Mucosa of stomach (tissue), 1 donor: Measurements from ENCODE around the gene NR5A1.

Experiments
- H3K27me3 ChIP-seq: one replicate; pipeline ENCODE4 v1.7.0; 2013; ENCODE audit warnings: mild to moderate bottlenecking, low read length; ENCODE audit not compliant: control insufficient read depth, insufficient read depth
- H3K36me3 ChIP-seq: one replicate; pipeline ENCODE4 v1.7.0; 2013; ENCODE audit warnings: low read length; ENCODE audit not compliant: control insufficient read depth, insufficient read depth
- H3K4me1 ChIP-seq: one replicate; pipeline ENCODE4 v1.7.0; 2013; ENCODE audit warnings: mild to moderate bottlenecking, low read length; ENCODE audit not compliant: control insufficient read depth, insufficient read depth
- H3K4me3 ChIP-seq: one replicate; pipeline ENCODE4 v1.7.0; 2013; ENCODE audit warnings: low read length
- H3K9ac ChIP-seq: one replicate; pipeline ENCODE4 v1.7.0; 2013; ENCODE audit warnings: mild to moderate bottlenecking, low read length, moderate library complexity
- H3K9me3 ChIP-seq: one replicate; pipeline ENCODE4 v1.7.0; 2013; ENCODE audit warnings: mild to moderate bottlenecking, low read length, moderate library complexity; ENCODE audit not compliant: control insufficient read depth
- donor health status: Pancreatic carcinoma.

NR5A1 gene

GRCh38 chr9:124512806-124513204, 5.6 kb upstream of the NR5A1 start:
- no peaks in the 10 kb centered on the region for H3K36me3 ChIP-seq
- peaks cover 11% of the 10 kb centered on the region for H3K27me3 ChIP-seq
- no peak overlapping the region for H3K9ac ChIP-seq
- no peaks in the 10 kb centered on the region for H3K9me3 ChIP-seq
- no peak overlapping the region for H3K4me3 ChIP-seq
- H3K4me1 ChIP-seq, result no peaks in the 10 kb centered on the region

GRCh38 chr9:124511891-124512805, 4.9 kb upstream of the NR5A1 start:
- Histone ChIP-seq H3K9ac (no peak overlapping the region), H3K4me3 (no peak overlapping the region), H3K9me3 (no peaks in the 10 kb centered on the region), H3K36me3 (no peaks in the 10 kb centered on the region), H3K27me3 (peaks cover 11% of the 10 kb centered on the region), H3K4me1 (no peaks in the 10 kb centered on the region)

DNA sequence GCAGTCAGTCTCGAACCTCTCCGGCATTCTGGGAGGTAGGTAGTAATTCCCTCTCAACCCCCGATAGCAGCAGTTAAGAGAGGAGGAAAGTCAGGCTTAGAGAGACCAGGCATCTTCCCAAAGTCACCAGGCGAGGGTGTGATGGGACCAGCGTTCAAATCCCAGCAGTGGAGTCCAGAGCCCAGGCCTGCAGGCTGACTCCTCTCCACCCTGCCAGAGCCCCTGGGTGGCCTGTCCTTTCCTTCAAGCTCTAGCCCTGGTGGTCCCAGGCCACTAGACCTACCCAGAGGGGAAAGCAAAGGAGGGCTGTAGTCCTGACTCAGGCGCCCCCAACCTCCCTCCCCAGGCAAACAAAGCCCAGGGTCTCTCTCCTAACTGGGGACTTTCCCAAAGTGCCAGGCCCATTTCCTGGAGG, 4.2 kb upstream of the NR5A1 start:
- Histone ChIP-seq H3K27me3 (peaks cover 11% of the 10 kb centered on the region), H3K9ac (no peak overlapping the region), H3K9me3 (no peaks in the 10 kb centered on the region), H3K36me3 (no peaks in the 10 kb centered on the region), H3K4me1 (no peaks in the 10 kb centered on the region), H3K4me3 (no peak overlapping the region)

GRCh38 chr9:124510650-124511425, 3.6 kb upstream of the NR5A1 start:
- no peaks in the 10 kb centered on the region for H3K9me3 ChIP-seq
- no peaks in the 10 kb centered on the region for H3K4me1 ChIP-seq
- no peak overlapping the region for H3K4me3 ChIP-seq
- H3K27me3 ChIP-seq, result peaks cover 16% of the 10 kb centered on the region
- no peak overlapping the region for H3K9ac ChIP-seq
- no peaks in the 10 kb centered on the region for H3K36me3 ChIP-seq

- Histone ChIP-seq H3K36me3 (no peaks in the 10 kb centered on the region), H3K9ac (no peak overlapping the region), H3K27me3 (peaks cover 35% of the 10 kb centered on the region), H3K9me3 (no peaks in the 10 kb centered on the region), H3K4me3 (no peak overlapping the region), H3K4me1 (peaks cover 8% of the 10 kb centered on the region)
Measured at GRCh38 chr9:124507880-124508423, 753 bp upstream of the NR5A1 start.

DNA sequence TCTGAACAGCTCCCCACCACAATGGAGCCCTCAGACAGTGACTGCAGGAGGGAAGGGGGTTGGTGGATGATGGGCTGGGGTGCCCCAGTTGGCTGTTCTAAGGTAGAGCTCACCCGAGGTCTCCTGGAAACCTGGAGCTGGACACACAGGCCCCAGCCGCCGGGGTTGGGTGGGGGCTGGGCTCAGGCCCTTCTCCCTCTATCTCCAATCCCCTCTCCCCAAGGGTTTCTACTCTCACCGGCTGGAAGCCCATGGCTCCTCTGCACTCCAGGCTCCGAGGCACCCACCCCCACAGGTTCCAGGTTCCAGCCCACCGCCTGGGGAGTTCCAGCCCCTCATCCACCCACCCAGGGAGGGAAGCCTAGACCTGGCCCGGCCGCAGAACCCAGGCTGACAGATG, 766 bp downstream of the NR5A1 start:
- no peak overlapping the region for H3K4me3 ChIP-seq

DNA sequence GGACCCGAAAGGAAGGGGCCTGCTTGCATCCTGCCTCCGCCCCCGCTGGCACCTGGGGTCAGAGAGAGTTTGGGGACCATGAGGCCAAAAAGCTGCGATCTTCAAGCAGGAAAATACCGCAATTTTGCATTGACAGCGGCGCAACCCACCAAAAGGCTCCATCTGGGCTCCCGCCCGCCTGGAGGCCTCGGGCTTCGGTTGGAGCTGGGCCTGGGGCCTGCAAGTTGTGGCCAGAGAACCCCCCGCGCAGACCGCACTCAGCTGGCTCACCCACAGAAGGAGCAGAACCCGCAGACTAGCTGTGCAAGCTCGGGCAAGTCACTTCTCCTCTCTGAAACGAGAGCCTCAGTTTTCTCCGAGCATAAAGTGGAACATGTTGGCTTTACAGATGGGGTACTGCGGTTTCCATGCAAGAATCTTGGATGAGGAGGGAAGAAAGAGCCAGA, 1.3 kb downstream of the NR5A1 start:
- no peak overlapping the region for H3K9ac ChIP-seq
- H3K4me1 ChIP-seq, result peaks cover 8% of the 10 kb centered on the region
- no peaks in the 10 kb centered on the region for H3K9me3 ChIP-seq
- no peak overlapping the region for H3K4me3 ChIP-seq
- peaks cover 51% of the 10 kb centered on the region for H3K27me3 ChIP-seq
- no peaks in the 10 kb centered on the region for H3K36me3 ChIP-seq

More for the DNA sequence above, 766 bp downstream of the NR5A1 start:
- H3K36me3 ChIP-seq, result no peaks in the 10 kb centered on the region
- peaks cover 46% of the 10 kb centered on the region for H3K27me3 ChIP-seq
- no peak overlapping the region for H3K9ac ChIP-seq
- H3K4me1 ChIP-seq, result peaks cover 8% of the 10 kb centered on the region
- H3K9me3 ChIP-seq, result no peaks in the 10 kb centered on the region

DNA sequence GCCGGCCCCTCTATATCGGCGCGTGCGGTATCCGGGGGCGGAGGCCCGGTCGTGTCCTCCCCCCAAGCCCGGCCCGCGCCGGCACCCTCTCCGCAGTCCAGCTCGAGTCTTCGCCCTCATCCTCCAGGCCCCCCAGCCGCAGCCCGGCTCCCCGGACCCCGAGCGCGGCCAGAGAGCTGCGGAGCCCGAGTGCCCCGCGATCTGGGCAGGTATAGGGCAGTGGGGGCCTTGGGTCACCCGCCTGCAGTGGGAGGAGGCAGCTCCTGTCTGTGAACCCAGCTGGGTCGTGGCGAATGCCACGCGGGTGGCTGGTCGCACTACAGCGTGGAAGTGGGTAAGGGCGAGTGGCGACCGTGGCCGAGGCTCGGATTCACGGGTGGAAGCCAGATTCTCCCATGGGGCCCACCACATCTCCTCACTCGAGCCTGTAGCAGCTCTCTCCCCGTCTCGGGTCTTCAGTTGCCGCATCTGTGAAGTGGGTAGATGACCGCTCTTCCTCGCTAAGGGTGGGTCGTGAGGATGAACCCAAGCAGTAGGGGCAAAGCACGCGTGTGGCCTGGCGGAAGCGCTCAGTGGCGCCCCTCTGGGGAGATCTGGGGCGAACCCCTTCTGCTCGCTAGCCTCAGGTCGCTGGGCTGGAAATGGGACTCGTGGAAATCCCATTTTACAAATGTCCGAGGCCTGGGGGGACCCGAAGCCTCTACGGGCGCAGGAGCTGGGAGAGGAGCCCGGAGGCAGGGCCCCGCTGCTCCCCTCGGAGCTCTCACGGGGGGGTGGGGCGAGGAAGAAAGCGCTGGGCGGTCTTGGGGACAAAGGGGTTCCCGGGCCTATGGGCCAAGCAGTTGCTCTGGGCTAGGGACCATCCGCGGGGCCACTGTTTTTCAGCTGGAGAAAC, 1.9 kb downstream of the NR5A1 start:
- no peaks in the 10 kb centered on the region for H3K36me3 ChIP-seq

GRCh38 chr9:124504530-124505005, 2.6 kb downstream of the NR5A1 start:
- no peak overlapping the region for H3K9ac ChIP-seq
- no peak overlapping the region for H3K4me3 ChIP-seq
- H3K9me3 ChIP-seq, result no peaks in the 10 kb centered on the region
- peaks cover 57% of the 10 kb centered on the region for H3K27me3 ChIP-seq
- H3K4me1 ChIP-seq, result peaks cover 8% of the 10 kb centered on the region
- no peaks in the 10 kb centered on the region for H3K36me3 ChIP-seq

More for the DNA sequence above, 1.9 kb downstream of the NR5A1 start:
- no peak overlapping the region for H3K4me3 ChIP-seq
- peaks cover 8% of the 10 kb centered on the region for H3K4me1 ChIP-seq
- peaks cover 52% of the 10 kb centered on the region for H3K27me3 ChIP-seq
- H3K9ac ChIP-seq, result no peak overlapping the region
- H3K9me3 ChIP-seq, result no peaks in the 10 kb centered on the region

- Histone ChIP-seq H3K27me3 (peaks cover 61% of the 10 kb centered on the region), H3K4me3 (no peak overlapping the region), H3K4me1 (peaks cover 8% of the 10 kb centered on the region), H3K9me3 (no peaks in the 10 kb centered on the region), H3K9ac (no peak overlapping the region), H3K36me3 (no peaks in the 10 kb centered on the region)
Measured at GRCh38 chr9:124503713-124504529, 3.3 kb downstream of the NR5A1 start.
